Measurements from ENCODE around the gene PDE6A. TPM values are rescaled to one million over a fixed set of nuclear protein-coding genes. Genes with fewer than 3 reads are reported as not detected.

PDE6A gene
- total RNA-seq, 1 experiment from 2014 or later, result 2.6 TPM

GRCh38 chr5:149942199-149942598, 2.4 kb downstream of the PDE6A start:
- intact Hi-C loops (cut with micrococcal nuclease; ENCODE audit: unreplicated experiment), result loop anchor here (1.0 to 2.0 kb wide), 3 partner anchors 18 to 55 kb away; partner anchors contain the start of gene SLC26A2
- Mint-ChIP-seq H3K27ac (ENCODE audit: unreplicated experiment) (peak overlapping the region; percentile 87), H3K36me3 (ENCODE audit: insufficient read depth, unreplicated experiment) (peaks cover 13% of the 10 kb centered on the region), H3K27me3 (ENCODE audit: insufficient read depth, unreplicated experiment) (no peaks in the 10 kb centered on the region), H3K4me1 (ENCODE audit: low read depth, unreplicated experiment) (peaks cover 66% of the 10 kb centered on the region), H3K9me3 (ENCODE audit: unreplicated experiment) (no peaks in the 10 kb centered on the region), H3K4me3 (ENCODE audit: unreplicated experiment) (peak overlapping the region; percentile 53)
- H3K4me3 ChIP-seq (ENCODE audit: low read depth, low read length), result no peak overlapping the region
- TSS peak; percentile 82 for BruUV-seq (replicated peaks)
- peaks cover 84% of the 10 kb centered on the region for H3K4me1 ChIP-seq
- ChIA-PET POLR2A (no interaction called here), CTCF (interaction anchor here (0.6 kb wide), 1 partner anchor 77 kb away, joined by 3 read pairs; no protein-coding TSS in a partner anchor)
- no peaks in the 10 kb centered on the region for H3K36me3 ChIP-seq (ENCODE audit: control insufficient read depth, insufficient read depth, low read length)
- H3K27me3 ChIP-seq (replicated peaks; ENCODE audit: control insufficient read depth, insufficient read depth, low read length), result no peaks in the 10 kb centered on the region
- TF ChIP-seq, protein P1, sequence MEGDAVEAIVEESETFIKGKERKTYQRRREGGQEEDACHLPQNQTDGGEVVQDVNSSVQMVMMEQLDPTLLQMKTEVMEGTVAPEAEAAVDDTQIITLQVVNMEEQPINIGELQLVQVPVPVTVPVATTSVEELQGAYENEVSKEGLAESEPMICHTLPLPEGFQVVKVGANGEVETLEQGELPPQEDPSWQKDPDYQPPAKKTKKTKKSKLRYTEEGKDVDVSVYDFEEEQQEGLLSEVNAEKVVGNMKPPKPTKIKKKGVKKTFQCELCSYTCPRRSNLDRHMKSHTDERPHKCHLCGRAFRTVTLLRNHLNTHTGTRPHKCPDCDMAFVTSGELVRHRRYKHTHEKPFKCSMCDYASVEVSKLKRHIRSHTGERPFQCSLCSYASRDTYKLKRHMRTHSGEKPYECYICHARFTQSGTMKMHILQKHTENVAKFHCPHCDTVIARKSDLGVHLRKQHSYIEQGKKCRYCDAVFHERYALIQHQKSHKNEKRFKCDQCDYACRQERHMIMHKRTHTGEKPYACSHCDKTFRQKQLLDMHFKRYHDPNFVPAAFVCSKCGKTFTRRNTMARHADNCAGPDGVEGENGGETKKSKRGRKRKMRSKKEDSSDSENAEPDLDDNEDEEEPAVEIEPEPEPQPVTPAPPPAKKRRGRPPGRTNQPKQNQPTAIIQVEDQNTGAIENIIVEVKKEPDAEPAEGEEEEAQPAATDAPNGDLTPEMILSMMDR (IDR thresholded peaks at IDR 0.05; ENCODE audit: insufficient read depth in 1 of 2, low read depth in 1 of 2, low read length in 1 of 2, severe bottlenecking in 1 of 2, unreplicated experiment in 1 of 2), result peak in 1 of 2 experiments; percentile 19
- no peaks in the 10 kb centered on the region for H3K9me3 ChIP-seq
- no peak for DNase-seq

DNA sequence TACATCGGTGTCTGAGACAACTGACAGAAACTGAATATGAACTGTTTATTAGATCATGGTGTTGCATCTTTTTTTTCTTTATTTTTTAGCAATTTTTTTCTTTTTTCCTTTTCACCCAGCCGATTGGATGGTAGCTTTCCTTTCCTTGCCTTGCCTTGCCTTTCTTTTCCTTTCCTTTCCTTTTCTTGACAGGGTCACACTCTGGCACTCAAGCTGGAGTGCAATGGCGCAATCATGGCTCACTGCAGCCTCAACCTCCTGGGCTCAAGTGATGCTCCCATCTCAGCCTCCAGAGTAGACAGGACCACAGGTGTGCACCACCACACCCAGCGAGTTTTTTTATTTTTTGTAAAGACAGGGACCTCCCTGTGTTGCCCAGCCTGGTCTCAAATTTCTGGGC, 2.8 kb downstream of the PDE6A start:
- H3K27me3 ChIP-seq (replicated peaks; ENCODE audit: control insufficient read depth, insufficient read depth, low read length), result no peaks in the 10 kb centered on the region
- H3K4me3 ChIP-seq (ENCODE audit: low read depth, low read length), result no peak overlapping the region
- Mint-ChIP-seq H3K9me3 (ENCODE audit: unreplicated experiment) (no peaks in the 10 kb centered on the region), H3K27me3 (ENCODE audit: insufficient read depth, unreplicated experiment) (no peaks in the 10 kb centered on the region), H3K4me1 (ENCODE audit: low read depth, unreplicated experiment) (peaks cover 70% of the 10 kb centered on the region), H3K4me3 (ENCODE audit: unreplicated experiment) (peak overlapping the region; percentile 53), H3K27ac (ENCODE audit: unreplicated experiment) (peak overlapping the region; percentile 87), H3K36me3 (ENCODE audit: insufficient read depth, unreplicated experiment) (peaks cover 13% of the 10 kb centered on the region)
- H3K4me1 ChIP-seq, result peaks cover 82% of the 10 kb centered on the region
- no peaks in the 10 kb centered on the region for H3K36me3 ChIP-seq (ENCODE audit: control insufficient read depth, insufficient read depth, low read length)
- POLR2A ChIA-PET, result no interaction called here
- no peak for DNase-seq
- H3K9me3 ChIP-seq, result no peaks in the 10 kb centered on the region
- CTCF ChIA-PET, result interaction anchor here (0.6 kb wide), 1 partner anchor 76 kb away, joined by 3 read pairs; no protein-coding TSS in a partner anchor
- intact Hi-C loops (cut with micrococcal nuclease; ENCODE audit: unreplicated experiment), result loop anchor here (1.0 to 2.0 kb wide), 3 partner anchors 19 to 54 kb away; partner anchors contain the start of gene SLC26A2
- BruUV-seq (replicated peaks), result no TSS peak
- TF ChIP-seq, protein P1 (IDR thresholded peaks at IDR 0.05; ENCODE audit: insufficient read depth in 1 of 2, low read depth in 1 of 2, low read length in 1 of 2, severe bottlenecking in 1 of 2, unreplicated experiment in 1 of 2), result no peak

GRCh38 chr5:149940941-149941644, 3.5 kb downstream of the PDE6A start:
- ChIA-PET CTCF (no interaction called here), POLR2A (no interaction called here)
- no peaks in the 10 kb centered on the region for H3K27me3 Mint-ChIP-seq (ENCODE audit: insufficient read depth, unreplicated experiment)
- peaks cover 13% of the 10 kb centered on the region for H3K36me3 Mint-ChIP-seq (ENCODE audit: insufficient read depth, unreplicated experiment)
- Histone ChIP-seq H3K36me3 (ENCODE audit: control insufficient read depth, insufficient read depth, low read length) (no peaks in the 10 kb centered on the region), H3K4me3 (ENCODE audit: low read depth, low read length) (no peak overlapping the region), H3K27me3 (replicated peaks; ENCODE audit: control insufficient read depth, insufficient read depth, low read length) (no peaks in the 10 kb centered on the region), H3K9me3 (no peaks in the 10 kb centered on the region), H3K4me1 (peaks cover 75% of the 10 kb centered on the region)
- TF ChIP-seq, protein P1 (IDR thresholded peaks at IDR 0.05; ENCODE audit: insufficient read depth in 1 of 2, low read depth in 1 of 2, low read length in 1 of 2, severe bottlenecking in 1 of 2, unreplicated experiment in 1 of 2), result no peak
- intact Hi-C loops (cut with micrococcal nuclease; ENCODE audit: unreplicated experiment), result no loop called here
- no peak for DNase-seq
- peak overlapping the region; percentile 87 for H3K27ac Mint-ChIP-seq (ENCODE audit: unreplicated experiment)
- H3K9me3 Mint-ChIP-seq (ENCODE audit: unreplicated experiment), result no peaks in the 10 kb centered on the region
- H3K4me1 Mint-ChIP-seq (ENCODE audit: low read depth, unreplicated experiment), result peaks cover 68% of the 10 kb centered on the region
- peak overlapping the region; percentile 8 for H3K4me3 Mint-ChIP-seq (ENCODE audit: unreplicated experiment)
- no TSS peak for BruUV-seq (replicated peaks)
